Mucosa of stomach (tissue), 1 donor: ENCODE data around the gene NOL4L.
"Not testable (repeated sequence)": the region's sequence is repeated elsewhere in the genome, so short reads cannot be mapped to it uniquely, and the experiment has no call there.

Experiments used
- H3K27me3 ChIP-seq: one replicate; pipeline ENCODE4 v1.7.0; 2013; ENCODE audit warnings: mild to moderate bottlenecking, low read length; ENCODE audit not compliant: control insufficient read depth, insufficient read depth
- H3K36me3 ChIP-seq: one replicate; pipeline ENCODE4 v1.7.0; 2013; ENCODE audit warnings: low read length; ENCODE audit not compliant: control insufficient read depth, insufficient read depth
- H3K4me1 ChIP-seq: one replicate; pipeline ENCODE4 v1.7.0; 2013; ENCODE audit warnings: mild to moderate bottlenecking, low read length; ENCODE audit not compliant: control insufficient read depth, insufficient read depth
- H3K4me3 ChIP-seq: one replicate; pipeline ENCODE4 v1.7.0; 2013; ENCODE audit warnings: low read length
- H3K9ac ChIP-seq: one replicate; pipeline ENCODE4 v1.7.0; 2013; ENCODE audit warnings: mild to moderate bottlenecking, low read length, moderate library complexity
- H3K9me3 ChIP-seq: one replicate; pipeline ENCODE4 v1.7.0; 2013; ENCODE audit warnings: mild to moderate bottlenecking, low read length, moderate library complexity; ENCODE audit not compliant: control insufficient read depth
- donor health status: Pancreatic carcinoma.

Gene NOL4L

DNA sequence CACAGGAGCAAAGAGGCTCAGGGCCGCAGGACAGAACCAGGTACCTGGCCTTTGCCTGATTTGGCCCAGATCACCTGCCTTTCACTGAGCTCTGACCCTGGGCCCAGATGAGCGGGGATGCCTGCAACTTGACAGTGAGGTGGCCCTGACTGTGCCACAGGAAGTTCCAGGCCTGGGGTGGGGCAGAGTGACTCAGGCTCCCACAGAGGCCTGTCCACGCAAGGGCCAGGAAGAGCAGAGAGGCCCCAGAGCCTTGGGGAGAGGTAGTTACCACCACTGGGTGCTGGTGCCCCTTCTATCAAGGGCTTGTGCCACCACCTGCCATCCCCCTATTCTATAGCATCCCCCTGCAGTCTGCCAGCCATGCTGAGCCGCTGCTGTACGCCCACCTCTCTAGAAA lies 4.1 kb upstream of the NOL4L start:
- no peaks in the 10 kb centered on the region for H3K36me3 ChIP-seq
- H3K9ac ChIP-seq = no peak overlapping the region
- peaks cover 31% of the 10 kb centered on the region for H3K27me3 ChIP-seq
- H3K4me1 ChIP-seq = no peaks in the 10 kb centered on the region
- no peak overlapping the region for H3K4me3 ChIP-seq
- H3K9me3 ChIP-seq = no peaks in the 10 kb centered on the region

DNA sequence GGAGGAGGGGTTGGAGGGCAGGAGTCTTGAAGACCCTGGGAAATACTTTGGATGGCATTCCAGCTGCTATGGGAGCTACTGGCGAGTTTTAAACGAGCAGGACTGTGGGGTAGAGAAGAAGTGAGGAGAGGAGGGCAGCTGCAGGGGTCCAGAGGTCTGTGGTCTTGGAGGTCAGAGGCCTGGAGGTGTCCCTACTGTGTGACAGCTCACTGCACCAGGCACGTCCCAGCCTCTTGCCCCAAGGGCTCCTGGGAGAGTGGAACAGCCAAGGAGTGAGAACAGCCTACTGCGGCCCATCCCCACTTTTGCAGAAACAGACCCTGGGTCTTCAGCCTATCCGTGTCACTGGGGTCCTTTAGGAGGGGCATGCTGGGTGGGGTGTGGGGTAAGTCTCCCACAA lies 2.9 kb upstream of the NOL4L start:
- Histone ChIP-seq H3K9ac (no peak overlapping the region), H3K4me3 (no peak overlapping the region), H3K36me3 (no peaks in the 10 kb centered on the region), H3K9me3 (no peaks in the 10 kb centered on the region), H3K27me3 (peaks cover 33% of the 10 kb centered on the region), H3K4me1 (no peaks in the 10 kb centered on the region)

DNA sequence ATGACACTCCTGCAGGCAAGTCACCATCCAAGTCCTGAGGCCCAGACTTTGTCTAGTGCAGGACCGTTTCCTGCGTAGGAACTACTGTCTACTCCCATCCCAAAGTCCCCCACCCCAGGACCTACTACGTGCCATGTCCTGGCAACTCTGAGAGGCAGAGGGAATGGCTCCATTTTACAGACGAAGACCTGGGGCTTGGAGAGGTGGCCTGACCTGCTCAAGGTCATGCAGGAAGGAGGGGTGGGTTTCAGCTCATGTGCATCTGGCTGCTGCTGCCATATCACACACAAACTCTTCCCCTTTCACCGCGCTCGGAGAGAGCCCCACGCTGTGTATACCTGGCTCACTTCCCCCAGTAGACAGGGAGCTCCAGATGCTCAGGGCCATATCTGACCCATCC lies 1.2 kb upstream of the NOL4L start:
- H3K4me3 ChIP-seq = no peak overlapping the region
- no peaks in the 10 kb centered on the region for H3K9me3 ChIP-seq
- no peaks in the 10 kb centered on the region for H3K4me1 ChIP-seq
- H3K27me3 ChIP-seq = peaks cover 42% of the 10 kb centered on the region
- H3K36me3 ChIP-seq = no peaks in the 10 kb centered on the region
- no peak overlapping the region for H3K9ac ChIP-seq

DNA sequence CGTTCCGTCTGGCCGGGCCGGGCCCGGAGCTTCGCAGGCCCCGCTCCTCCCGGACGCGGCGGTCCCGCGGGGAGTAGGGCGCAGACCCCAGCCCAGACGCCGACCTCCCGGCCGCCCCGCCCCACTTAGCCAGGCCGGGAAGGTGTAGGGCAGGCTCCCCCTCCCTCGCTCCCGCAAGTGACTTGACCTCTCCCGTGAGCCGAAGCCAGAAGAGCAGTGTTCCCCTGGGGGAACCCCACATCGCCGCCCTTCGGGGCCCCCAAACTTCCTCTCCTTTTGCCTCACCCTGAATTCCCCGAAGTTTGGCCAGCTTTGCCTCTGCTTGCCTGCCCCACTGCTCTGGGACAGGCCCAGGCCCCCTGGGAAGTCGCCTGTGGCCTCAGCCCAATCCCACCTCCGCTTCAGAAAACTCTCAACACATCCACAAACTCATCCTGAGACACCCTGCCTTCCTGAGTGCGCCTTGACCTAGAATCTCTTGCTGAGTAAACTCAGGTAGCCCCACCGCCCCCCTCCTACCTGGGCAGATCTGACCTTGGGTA lies 524 bp upstream of the NOL4L start:
- peaks cover 42% of the 10 kb centered on the region for H3K27me3 ChIP-seq
- no peaks in the 10 kb centered on the region for H3K9me3 ChIP-seq
- no peaks in the 10 kb centered on the region for H3K36me3 ChIP-seq
- no peak overlapping the region for H3K4me3 ChIP-seq
- no peak overlapping the region for H3K9ac ChIP-seq
- H3K4me1 ChIP-seq = no peaks in the 10 kb centered on the region

DNA sequence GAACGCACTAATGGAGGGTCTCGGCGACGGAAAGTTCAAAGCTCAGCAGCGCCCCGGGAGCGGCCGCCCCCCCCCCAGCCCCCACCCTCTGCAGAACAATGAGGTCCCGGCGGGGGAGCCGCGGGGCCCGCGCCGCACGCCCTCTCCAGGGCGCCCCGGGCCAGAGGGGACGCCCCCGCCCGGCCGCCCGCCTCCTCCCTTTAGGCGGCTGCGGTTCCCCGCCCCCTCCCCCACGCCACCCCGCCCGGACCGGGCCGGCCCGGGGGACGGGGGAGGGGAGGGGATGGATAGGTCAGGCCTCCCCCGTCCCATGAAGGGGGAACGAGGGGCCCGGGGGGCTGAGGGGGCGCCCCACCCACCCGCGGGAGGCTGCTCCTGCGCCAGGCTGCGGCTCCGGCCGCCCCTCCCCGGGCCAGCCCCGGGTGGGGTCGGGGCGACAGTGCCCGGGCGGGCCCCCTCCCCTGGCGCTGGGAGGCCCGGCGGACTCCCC lies 1.5 kb downstream of the NOL4L start:
- Histone ChIP-seq H3K4me1 (no peaks in the 10 kb centered on the region), H3K4me3 (no peak overlapping the region), H3K9ac (no peak overlapping the region)

DNA sequence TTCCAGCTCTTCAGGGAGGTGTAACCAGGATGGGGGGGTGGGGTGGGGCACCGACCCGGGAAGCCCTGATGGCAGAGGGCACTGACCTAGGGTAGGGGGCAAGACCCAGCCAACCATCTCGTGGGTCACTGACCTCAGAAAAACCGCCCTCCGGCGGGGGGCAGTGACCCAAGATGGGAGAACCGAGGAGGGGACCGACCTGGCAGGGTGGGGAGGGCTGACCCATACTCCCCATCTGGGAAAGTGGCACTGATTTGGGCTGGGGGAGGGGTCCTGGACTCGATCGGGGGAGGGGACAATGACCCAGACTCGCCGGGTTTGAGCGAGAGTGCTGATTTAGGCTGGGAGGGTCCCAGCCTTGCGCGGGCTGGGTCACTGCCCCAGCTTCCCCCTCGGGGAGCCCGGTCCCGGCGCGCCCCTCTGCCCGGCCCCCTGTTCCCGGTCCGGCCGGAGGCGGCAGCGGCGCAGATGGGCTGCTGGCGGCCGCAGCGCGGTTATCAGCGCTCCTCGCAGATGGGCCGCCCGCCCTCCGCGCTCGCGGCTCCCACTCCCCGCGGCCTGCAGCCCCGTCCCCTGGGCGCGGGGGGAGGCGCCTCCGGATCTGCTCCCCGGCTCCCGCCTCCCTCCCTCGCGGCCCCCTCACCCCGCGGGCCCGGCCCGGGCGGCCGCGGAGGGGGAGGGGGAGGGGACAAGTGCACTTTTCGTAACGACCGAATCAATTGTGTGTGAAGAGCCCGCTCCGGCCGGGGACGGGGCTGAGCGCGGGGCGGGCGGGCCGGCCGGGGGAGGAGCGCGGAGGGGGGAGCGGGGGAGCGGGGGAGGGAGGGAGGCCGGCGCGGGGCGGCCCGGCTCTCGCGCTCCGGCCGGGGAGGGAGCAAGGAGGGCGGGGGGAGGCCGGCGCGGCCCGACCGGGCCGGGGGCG lies 2.2 kb downstream of the NOL4L start:
- no peaks in the 10 kb centered on the region for H3K4me1 ChIP-seq
- no peak overlapping the region for H3K4me3 ChIP-seq
- H3K9ac ChIP-seq = no peak overlapping the region
- peaks cover 38% of the 10 kb centered on the region for H3K27me3 ChIP-seq
- H3K36me3 ChIP-seq = no peaks in the 10 kb centered on the region
- H3K9me3 ChIP-seq = no peaks in the 10 kb centered on the region

More for the DNA sequence above, 1.5 kb downstream of the NOL4L start:
- no peaks in the 10 kb centered on the region for H3K9me3 ChIP-seq
- H3K27me3 ChIP-seq = peaks cover 42% of the 10 kb centered on the region
- no peaks in the 10 kb centered on the region for H3K36me3 ChIP-seq

DNA sequence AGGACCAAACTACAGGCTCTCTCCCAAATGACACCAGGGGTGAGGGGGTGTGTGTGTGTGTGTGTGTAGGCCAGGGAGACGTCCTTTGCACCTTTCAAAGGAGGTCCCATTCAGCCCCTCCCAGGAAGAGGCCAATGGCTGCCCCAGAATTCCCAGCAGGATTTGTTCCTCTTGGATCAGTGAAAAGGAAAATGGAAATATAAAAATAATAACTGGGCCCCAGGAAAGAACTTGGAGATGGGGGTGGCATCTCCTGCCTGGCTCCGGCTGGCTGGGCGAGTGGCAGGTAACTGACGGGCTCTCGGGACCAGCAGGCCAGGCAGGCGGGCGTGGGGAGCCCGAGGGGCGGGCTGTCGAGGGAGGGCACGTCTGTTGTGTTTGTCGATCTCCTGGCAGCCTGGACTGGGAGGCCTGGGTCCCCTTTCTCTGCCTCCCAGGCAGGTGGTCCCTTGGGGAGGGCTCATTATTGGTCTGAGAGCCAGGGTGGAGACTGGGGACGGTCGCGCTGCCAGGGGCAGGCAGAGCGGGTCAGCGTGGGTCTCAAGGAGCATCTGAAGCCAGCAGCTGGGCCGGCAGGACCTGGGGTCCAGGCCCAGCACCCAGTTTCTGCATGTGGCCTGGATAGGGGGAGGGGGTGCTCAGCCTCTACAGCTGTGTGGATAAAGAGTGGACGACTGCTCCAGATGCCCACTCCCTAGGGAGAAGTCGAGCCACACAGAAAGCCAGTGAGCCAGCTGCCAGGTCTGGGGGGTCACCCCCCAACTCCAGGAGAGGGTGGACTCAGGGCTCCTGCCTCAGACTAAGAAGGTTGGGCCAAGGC lies 3.1 kb downstream of the NOL4L start:
- Histone ChIP-seq H3K4me3 (no peak overlapping the region), H3K4me1 (no peaks in the 10 kb centered on the region), H3K27me3 (peaks cover 30% of the 10 kb centered on the region), H3K9me3 (no peaks in the 10 kb centered on the region), H3K36me3 (no peaks in the 10 kb centered on the region), H3K9ac (no peak overlapping the region)

DNA sequence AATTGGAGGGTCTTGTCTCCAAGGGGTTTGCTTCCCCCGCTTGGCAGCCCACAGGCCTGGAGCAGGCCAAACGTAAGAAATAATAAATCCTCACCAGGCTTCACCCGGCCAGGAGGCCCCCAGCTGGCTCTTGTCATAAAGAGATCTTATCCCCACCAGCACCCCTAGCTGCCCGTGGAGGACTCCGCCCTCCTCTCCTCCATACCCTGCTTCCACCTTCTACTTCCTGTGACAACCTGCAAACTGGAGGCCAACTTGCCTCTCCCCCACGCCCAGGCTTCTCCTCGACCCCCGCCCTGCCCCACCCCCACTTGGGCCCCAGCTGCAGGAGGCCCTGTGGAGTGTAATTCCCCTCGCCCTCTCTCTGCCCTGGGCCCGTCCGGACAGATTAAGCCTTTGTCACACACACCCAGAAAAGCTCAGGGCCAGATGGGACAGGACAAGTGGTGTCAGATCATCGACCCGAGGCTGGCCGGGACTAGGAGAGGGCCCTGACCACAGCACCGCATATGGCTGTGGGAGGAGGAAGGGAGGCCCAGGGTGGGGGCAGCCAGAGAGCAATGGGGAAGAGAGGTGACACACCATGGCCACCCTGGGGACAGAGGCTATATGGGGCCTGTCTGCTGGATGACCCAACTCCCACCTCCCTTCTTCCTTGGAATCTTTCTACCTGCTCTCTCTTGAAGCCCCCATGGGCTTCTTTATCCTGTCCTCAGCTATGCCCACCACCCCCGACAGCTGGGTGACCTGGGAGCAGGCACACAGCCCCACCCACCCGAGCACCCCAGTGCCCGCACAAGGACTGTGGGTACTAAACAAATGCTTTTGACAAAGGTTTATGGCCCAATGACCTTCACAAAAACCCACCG lies 3.9 kb downstream of the NOL4L start:
- Histone ChIP-seq H3K36me3 (no peaks in the 10 kb centered on the region), H3K4me1 (no peaks in the 10 kb centered on the region), H3K27me3 (peaks cover 22% of the 10 kb centered on the region), H3K9me3 (no peaks in the 10 kb centered on the region), H3K4me3 (no peak overlapping the region), H3K9ac (no peak overlapping the region)

DNA sequence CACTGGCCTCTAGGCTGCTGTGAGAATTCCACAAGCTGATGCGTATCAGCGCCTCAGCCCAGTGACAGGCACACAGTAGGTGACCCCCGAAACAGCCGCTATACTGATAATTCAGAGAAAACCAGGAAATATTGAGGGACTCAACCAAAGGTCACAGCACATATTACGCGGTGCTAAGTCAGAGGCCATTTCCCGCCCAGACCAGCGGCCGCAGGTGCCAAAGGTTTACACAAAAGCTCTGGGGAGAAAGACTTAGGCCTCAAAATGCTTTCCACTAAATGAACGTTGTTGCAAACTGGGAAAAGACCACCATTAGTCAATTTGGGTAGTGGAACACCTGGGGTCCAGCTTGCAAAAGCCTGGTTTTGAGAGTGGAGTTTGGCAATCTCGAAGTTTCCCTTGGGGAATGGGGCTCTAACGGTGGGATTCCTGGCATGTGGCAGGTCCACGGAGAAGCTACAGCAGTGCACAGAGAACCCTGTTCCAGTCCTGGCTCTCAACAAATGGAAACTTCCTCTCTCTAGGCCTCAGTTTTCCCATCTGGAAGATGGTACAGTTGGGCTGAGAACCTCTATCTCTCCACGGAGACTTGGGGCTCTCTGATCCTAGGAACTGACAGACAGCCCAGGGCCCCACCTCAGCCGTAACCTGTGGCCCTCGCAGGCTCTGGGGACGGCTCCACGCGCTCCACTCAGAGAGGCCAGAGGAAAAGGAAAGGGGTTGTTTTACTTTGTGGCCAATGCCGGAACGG lies 4.7 kb downstream of the NOL4L start:
- no peak overlapping the region for H3K9ac ChIP-seq
- no peaks in the 10 kb centered on the region for H3K36me3 ChIP-seq
- peaks cover 15% of the 10 kb centered on the region for H3K27me3 ChIP-seq
- H3K9me3 ChIP-seq = no peaks in the 10 kb centered on the region
- no peak overlapping the region for H3K4me3 ChIP-seq
- no peaks in the 10 kb centered on the region for H3K4me1 ChIP-seq

DNA sequence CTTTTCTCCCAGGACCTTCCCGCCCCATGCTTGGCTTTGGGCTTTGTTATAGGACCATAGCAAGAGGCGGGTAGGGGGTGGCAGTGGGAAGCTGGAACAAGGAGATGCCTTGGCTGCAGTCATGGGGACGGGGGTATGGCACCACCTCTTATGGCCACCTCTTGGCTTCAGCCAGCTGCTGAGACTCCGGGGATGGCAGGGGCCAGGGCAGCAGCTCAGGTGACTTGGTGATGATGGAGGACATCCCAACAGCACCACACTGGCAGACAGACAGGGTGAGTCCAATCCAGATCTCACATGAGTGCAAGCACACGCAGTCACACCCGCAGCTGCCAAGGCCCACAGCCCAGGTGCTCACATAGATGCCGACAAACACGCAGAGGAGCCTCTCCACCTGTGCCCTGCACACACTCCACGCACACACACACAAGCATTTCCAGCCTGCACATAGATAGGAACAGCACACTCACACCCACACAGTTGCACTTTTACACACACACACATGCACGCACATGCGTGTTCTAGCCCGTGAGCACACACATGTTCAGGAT lies 6.2 kb downstream of the NOL4L start:
- Histone ChIP-seq H3K4me1 (peaks cover 3% of the 10 kb centered on the region), H3K9me3 (no peaks in the 10 kb centered on the region), H3K4me3 (no peak overlapping the region), H3K27me3 (peaks cover 19% of the 10 kb centered on the region), H3K36me3 (no peaks in the 10 kb centered on the region), H3K9ac (no peak overlapping the region)

DNA sequence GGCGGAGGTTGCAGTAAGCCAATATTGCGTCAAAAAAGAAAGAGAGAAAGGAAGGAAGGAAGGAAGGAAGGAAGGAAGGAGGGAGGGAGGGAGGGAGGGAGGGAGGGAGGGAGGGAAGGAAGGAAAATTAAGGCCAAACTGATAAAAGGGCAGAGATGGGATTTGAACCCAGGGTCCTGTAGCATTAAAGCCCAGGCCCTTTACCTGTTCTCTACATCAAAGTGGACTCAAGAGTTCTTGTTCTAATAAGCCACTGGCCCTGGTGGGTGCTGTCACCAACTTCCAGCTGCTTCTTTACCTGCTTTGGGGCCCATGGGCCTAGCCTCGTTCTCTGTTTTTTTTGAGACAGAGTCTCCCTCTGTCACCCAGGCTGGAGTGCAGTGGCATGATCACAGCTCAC lies 7.1 kb downstream of the NOL4L start:
- H3K9ac ChIP-seq, H3K4me3 ChIP-seq, H3K9me3 ChIP-seq, H3K4me1 ChIP-seq, H3K36me3 ChIP-seq: not testable (repeated sequence)
- H3K27me3 ChIP-seq = peaks cover 21% of the 10 kb centered on the region
